ENCODE data around the gene CLMN. TPM values are rescaled to one million over a fixed set of nuclear protein-coding genes. Genes with fewer than 3 reads are reported as not detected.

The CLMN gene
- total and polyA plus RNA-seq, 2 experiments from 2014 or later = 3.2 to 5.7 TPM

- TF ChIP-seq CTCF (conservative IDR thresholded peaks at IDR 0.05; ENCODE audit: low read depth in 2 of 2) = no peak
Observed at GRCh38 chr14:95290021-95290420, 29.7 kb downstream of the CLMN start (continued).

GRCh38 chr14:95289323-95290010 is 30.2 kb downstream of the CLMN start:
- H3K79me2 ChIP-seq (replicated peaks; ENCODE audit: insufficient read depth) = no peaks in the 10 kb centered on the region
- no peaks in the 10 kb centered on the region for H3F3A ChIP-seq (replicated peaks; ENCODE audit: low read depth)
- Mint-ChIP-seq H3K27me3 (ENCODE audit: insufficient read depth, low read depth, poor library complexity) (peaks cover 9% of the 10 kb centered on the region), H3K4me3 (no peak overlapping the region), H3K9me3 (no peaks in the 10 kb centered on the region; the same call in 1 of the 3 replicates), H3K36me3 (ENCODE audit: low read depth) (peaks cover 9% of the 10 kb centered on the region; the same call in 1 of the 3 replicates), H3K4me1 (peaks cover 38% of the 10 kb centered on the region), H3K27ac (no peak overlapping the region)
- H3K4me3 ChIP-seq = no peak overlapping the region
- H3K27me3 ChIP-seq (ENCODE audit: insufficient read depth) = no peaks in the 10 kb centered on the region
- no peak overlapping the region for H3K27ac ChIP-seq (ENCODE audit: low read depth)
- H3K9me2 ChIP-seq (ENCODE audit: insufficient read depth) = 0 out of 2 replicates have a peak, but pooled peaks cover 2% of the 10 kb centered on the region
- H3K4me1 ChIP-seq (ENCODE audit: insufficient read depth) = peaks cover 9% of the 10 kb centered on the region
- no peak overlapping the region for H2AFZ ChIP-seq
- DNase-seq (ENCODE audit: low spot score) (no peak), ATAC-seq (no peak)
- no peaks in the 10 kb centered on the region for H4K20me1 ChIP-seq (replicated peaks; ENCODE audit: insufficient read depth)
- H3K36me3 ChIP-seq (ENCODE audit: insufficient read depth) = no peaks in the 10 kb centered on the region
- H3K4me2 ChIP-seq = no peak overlapping the region
- TF ChIP-seq EZH2phosphoT487 (IDR thresholded peaks at IDR 0.05; ENCODE audit: unreplicated experiment) (no peak), EZH2 (IDR thresholded peaks at IDR 0.05; ENCODE audit: low read depth, unreplicated experiment) (no peak), ZNF114 (CRISPR knock-in tag; IDR thresholded peaks at IDR 0.05) (no peak), STAT1 (IDR thresholded peaks at IDR 0.05; ENCODE audit: unreplicated experiment) (no peak), ZNF462 (CRISPR knock-in tag; IDR thresholded peaks at IDR 0.05) (no peak), ZNF331 (CRISPR knock-in tag; IDR thresholded peaks at IDR 0.05; ENCODE audit: low read depth) (no peak), REST (IDR thresholded peaks at IDR 0.05; ENCODE audit: unreplicated experiment) (no peak), JUNB (IDR thresholded peaks at IDR 0.05; ENCODE audit: unreplicated experiment) (no peak), CTCF (conservative IDR thresholded peaks at IDR 0.05; ENCODE audit: low read depth in 2 of 2) (no peak), POLR2AphosphoS5 (IDR thresholded peaks at IDR 0.05; ENCODE audit: low read depth) (no peak)
